ENCODE data around the gene ZNF467.

ZNF467 gene

GRCh38 chr7:149784251-149784608 lies 10.8 kb upstream of the ZNF467 start:
- DNase-seq, result no peak

- no peak for DNase-seq
Measured at GRCh38 chr7:149783386-149784250, 10.2 kb upstream of the ZNF467 start.

- no peak for DNase-seq
Measured at GRCh38 chr7:149782682-149783345, 9.4 kb upstream of the ZNF467 start.

- no peak for DNase-seq
Measured at GRCh38 chr7:149781921-149782320, 8.5 kb upstream of the ZNF467 start.

GRCh38 chr7:149780636-149781419 lies 7.4 kb upstream of the ZNF467 start:
- no peak for DNase-seq

GRCh38 chr7:149780056-149780455 lies 6.7 kb upstream of the ZNF467 start:
- no peak for DNase-seq

GRCh38 chr7:149779502-149779805 lies 6.1 kb upstream of the ZNF467 start:
- no peak for DNase-seq

GRCh38 chr7:149778696-149779501 lies 5.5 kb upstream of the ZNF467 start:
- no peak for DNase-seq

- no peak for DNase-seq
Measured at GRCh38 chr7:149778327-149778637, 4.9 kb upstream of the ZNF467 start.

GRCh38 chr7:149777551-149778326 lies 4.4 kb upstream of the ZNF467 start:
- DNase-seq, result no peak

GRCh38 chr7:149776848-149777407 lies 3.5 kb upstream of the ZNF467 start:
- DNase-seq, result no peak

GRCh38 chr7:149776289-149776688 lies 2.9 kb upstream of the ZNF467 start:
- no peak for DNase-seq

GRCh38 chr7:149775176-149775556 lies 1.8 kb upstream of the ZNF467 start:
- DNase-seq, result no peak

GRCh38 chr7:149774237-149775175 lies 1.1 kb upstream of the ZNF467 start:
- no peak for DNase-seq

- no peak for DNase-seq
Measured at GRCh38 chr7:149772956-149773434, 393 bp downstream of the ZNF467 start.

- DNase-seq, result no peak
Measured at GRCh38 chr7:149772241-149772955, 990 bp downstream of the ZNF467 start.

GRCh38 chr7:149771720-149772240 lies 1.6 kb downstream of the ZNF467 start:
- DNase-seq, result peak; percentile 48

GRCh38 chr7:149770728-149771636 lies 2.4 kb downstream of the ZNF467 start:
- no peak for DNase-seq

- DNase-seq, result no peak
Measured at GRCh38 chr7:149769915-149770314, 3.5 kb downstream of the ZNF467 start.

Data from NCI-H1417 treated with DMSO at 0.1 percent for 48 hours (cell line).